ENCODE results near the gene AJM1. TPM values are rescaled to one million over a fixed set of nuclear protein-coding genes. Genes with fewer than 3 reads are reported as not detected.

The AJM1 gene
- total RNA-seq, 4 donors from 2014 or later, result 0.33 to 3.0 (median 0.48) TPM

GRCh38 chr9:136875155-136875554, 32.9 kb downstream of the AJM1 start:
- no peak for TF ChIP-seq CTCF (IDR thresholded peaks at IDR 0.05; ENCODE audit: low read depth)

GRCh38 chr9:136876476-136876875, 34.2 kb downstream of the AJM1 start:
- no peak for TF ChIP-seq CTCF (IDR thresholded peaks at IDR 0.05; ENCODE audit: low read depth)

GRCh38 chr9:136880651-136881050, 38.4 kb downstream of the AJM1 start:
- TF ChIP-seq CTCF (IDR thresholded peaks at IDR 0.05; ENCODE audit: low read depth), result no peak

- TF ChIP-seq CTCF (IDR thresholded peaks at IDR 0.05; ENCODE audit: low read depth), result no peak
These were observed 39.4 kb downstream of the AJM1 start for GRCh38 chr9:136881691-136882108.

GRCh38 chr9:136882109-136882946, 40.0 kb downstream of the AJM1 start:
- no peak for TF ChIP-seq CTCF (IDR thresholded peaks at IDR 0.05; ENCODE audit: low read depth)

- TF ChIP-seq CTCF (IDR thresholded peaks at IDR 0.05; ENCODE audit: low read depth), result no peak
These were observed 43.8 kb downstream of the AJM1 start, which contains the start of gene TRAF2 for GRCh38 chr9:136885950-136886578. TRAF2 (plus strand) TSS chr9:136886516; CDS start chr9:136898741, 12,225 bp downstream.
